Measurements from ENCODE around the gene HIBADH. TPM values are rescaled to one million over a fixed set of nuclear protein-coding genes. Genes with fewer than 3 reads are reported as not detected.
"Not testable (repeated sequence)": the region's sequence is repeated elsewhere in the genome, so short reads cannot be mapped to it uniquely, and the experiment has no call there.

The HIBADH gene
- total RNA-seq, 4 donors from 2014 or later = 19.6 to 35.0 (median 30.5) TPM

GRCh38 chr7:27641581-27642230, 21.0 kb downstream of the HIBADH start:
- intact Hi-C loops (cut with DNase I; ENCODE audit: low total_unique reads) = no loop called here
- DNase-seq (ENCODE audit: low spot score in 2 of 2) = no peak
- no peak overlapping the region for H3K4me3 ChIP-seq (ENCODE audit: low read depth, poor library complexity, severe bottlenecking)
- TF ChIP-seq CTCF (IDR thresholded peaks at IDR 0.05) = no peak
- whole genome bisulfite sequencing, 2 donors = 50 to 61% methylated on average over 4 of the region's 4 CpGs

- 20 to 43% methylated on average over 5 of the region's 5 CpGs for WGBS, 2 donors
- DNase-seq (ENCODE audit: low spot score in 2 of 2) = no peak
- TF ChIP-seq POLR2A (IDR thresholded peaks at IDR 0.05) = no peak
- TF ChIP-seq CTCF (IDR thresholded peaks at IDR 0.05) = no peak
- no peak overlapping the region for H3K4me3 ChIP-seq (ENCODE audit: low read depth, poor library complexity, severe bottlenecking)
- intact Hi-C loops (cut with DNase I; ENCODE audit: low total_unique reads) = no loop called here
These were observed 21.7 kb downstream of the HIBADH start for GRCh38 chr7:27640884-27641574.

GRCh38 chr7:27639851-27640250, 22.8 kb downstream of the HIBADH start:
- no peak for DNase-seq (ENCODE audit: low spot score in 2 of 2)
- 93 to 97% methylated on average over 6 of the region's 6 CpGs for WGBS, 2 donors
- intact Hi-C loops (cut with DNase I; ENCODE audit: low total_unique reads) = no loop called here

GRCh38 chr7:27639048-27639447, 23.6 kb downstream of the HIBADH start:
- H3K4me3 ChIP-seq (ENCODE audit: low read depth, poor library complexity, severe bottlenecking); intact Hi-C loops (cut with DNase I; ENCODE audit: low total_unique reads); DNase-seq (ENCODE audit: low spot score in 2 of 2): not testable (repeated sequence)
- WGBS, 2 donors = 92 to 100% methylated on average over 1 of the region's 1 CpG

More at GRCh38 chr7:27639851-27640250, 22.8 kb downstream of the HIBADH start:
- no peak overlapping the region for H3K4me3 ChIP-seq (ENCODE audit: low read depth, poor library complexity, severe bottlenecking)
- no peak for TF ChIP-seq CTCF (IDR thresholded peaks at IDR 0.05)
- no peak for TF ChIP-seq POLR2A (IDR thresholded peaks at IDR 0.05)

- WGBS, 2 donors = 61 to 82% methylated on average over 1 of the region's 1 CpG
- intact Hi-C loops (cut with DNase I; ENCODE audit: low total_unique reads) = no loop called here
- no peak for DNase-seq (ENCODE audit: low spot score in 2 of 2)
- no peak for TF ChIP-seq CTCF (IDR thresholded peaks at IDR 0.05)
- TF ChIP-seq POLR2A (IDR thresholded peaks at IDR 0.05) = no peak
- H3K4me3 ChIP-seq (ENCODE audit: low read depth, poor library complexity, severe bottlenecking) = no peak overlapping the region
These were observed 26.2 kb downstream of the HIBADH start for GRCh38 chr7:27636326-27637006.

GRCh38 chr7:27635728-27636127, 27.0 kb downstream of the HIBADH start:
- WGBS, 2 donors = 76 to 77% methylated on average over 1 of the region's 1 CpG
- DNase-seq (ENCODE audit: low spot score in 2 of 2) = no peak
- no peak overlapping the region for H3K4me3 ChIP-seq (ENCODE audit: low read depth, poor library complexity, severe bottlenecking)
- intact Hi-C loops (cut with DNase I; ENCODE audit: low total_unique reads) = no loop called here
- TF ChIP-seq CTCF (IDR thresholded peaks at IDR 0.05) (no peak), POLR2A (IDR thresholded peaks at IDR 0.05) (no peak)
